A549 (cell line): ENCODE results near the gene PHF2. TPM values are rescaled to one million over a fixed set of nuclear protein-coding genes. Genes with fewer than 3 reads are reported as not detected.

Experiments used
- ATAC-seq, 2 experiments: fragments of 200-7000 bp in 1 of 2; fragments of >200 bp in 1 of 2; cut with Nextera tagmentation in 1 of 2; cut with Tn5 transposase in 1 of 2; 3 replicates each; pipeline versions ENCODE4 v1.8.0 to v1.9.1; 2018 to 2020; ENCODE audit warnings: mild to moderate bottlenecking in 1 of 2, moderate library complexity in 1 of 2
- CTCF ChIA-PET: fragments of 300-600 bp; sonication (Branson Sonifier 250); formaldehyde crosslinking; extraction: SDS; loops from one replicate; lab custom pipeline; 2021; ENCODE audit warnings: antibody characterized with exemption, inconsistent platforms; lab: Yijun Ruan, JAX
- POLR2A ChIA-PET: fragments of 350-600 bp; formaldehyde crosslinking; extraction: SDS; loops from one replicate; lab custom pipeline; 2021; ENCODE audit warnings: antibody characterized with exemption, inconsistent platforms; lab: Yijun Ruan, JAX
- DNase-seq, 2 experiments: peaks; one replicate each; pipeline versions ENCODE4 v3.0.0 to v3.0.0-alpha.2; 2011 to 2016; ENCODE audit warnings: low read depth in 1 of 2, low spot score in 1 of 2
- FAIRE-seq: peaks from 2 replicates; lab custom pipeline; 2011; peaks lifted over from hg19 to GRCh38; lab: Jason Lieb, UNC
- H3K27ac ChIP-seq, 2 experiments: fragments of >200 bp; sonication (Bioruptor Twin); formaldehyde crosslinking; 3 replicates each; pipeline ENCODE4 v1.5.1; 2016 to 2017
- H3K4me1 ChIP-seq: fragments of >200 bp; sonication (Bioruptor Twin); formaldehyde crosslinking; 3 replicates; pipeline ENCODE4 v1.6.1; 2016
- H3K4me2 ChIP-seq: fragments of >200 bp; sonication (Bioruptor Twin); formaldehyde crosslinking; 3 replicates; pipeline ENCODE4 v1.6.1; 2016
- H3K4me3 ChIP-seq: fragments of >200 bp; sonication (Bioruptor Twin); formaldehyde crosslinking; 3 replicates; pipeline ENCODE4 v1.5.1; 2016
- H3K9me3 ChIP-seq: fragments of >200 bp; sonication (Bioruptor Twin); formaldehyde crosslinking; 3 replicates; pipeline ENCODE4 v1.6.1; 2016
- BCL3 ChIP-seq: fragments of >200 bp; sonication (Bioruptor Twin); formaldehyde crosslinking; IDR thresholded peaks from 3 replicates; pipeline ENCODE4 v1.6.1; 2016
- EHMT2 ChIP-seq: fragments of 200-600 bp; sonication (generic); IDR thresholded peaks from 2 replicates; pipeline ENCODE4 v1.6.1; 2016; ENCODE audit warnings: antibody characterized with exemption, low read depth, mild to moderate bottlenecking, moderate library complexity
- ELK1 ChIP-seq: fragments of 150-350 bp; IDR thresholded peaks from 2 replicates; pipeline ENCODE4 v1.6.1; 2014; ENCODE audit warnings: low read depth, mild to moderate bottlenecking, low read length
- FOSL2 ChIP-seq, 2 experiments: fragments of 450-650 bp in 1 of 2; fragments of >200 bp in 1 of 2; sonication (Bioruptor Twin) in 1 of 2; formaldehyde crosslinking; IDR thresholded peaks; 2 replicates each; pipeline versions ENCODE4 v1.5.0 to v1.6.1; 2016 to 2020; ENCODE audit warnings: mild to moderate bottlenecking in 1 of 2, moderate library complexity in 1 of 2
- FOXS1 ChIP-seq: fragments of 250-450 bp; sonication (Bioruptor Pico); IDR thresholded peaks from 2 replicates; pipeline ENCODE4 v1.5.0; 2020; ENCODE audit warnings: mild to moderate bottlenecking, moderate library complexity
- HMGXB4 ChIP-seq: fragments of 250-450 bp; sonication (Bioruptor Pico); IDR thresholded peaks from 2 replicates; pipeline ENCODE4 v1.5.0; 2021; ENCODE audit warnings: mild to moderate bottlenecking, moderate library complexity, borderline replicate concordance
- HOXB13 ChIP-seq: fragments of 250-450 bp; sonication (Bioruptor Pico); IDR thresholded peaks from 2 replicates; pipeline ENCODE4 v1.5.0; 2020; ENCODE audit warnings: low read depth, mild to moderate bottlenecking, moderate library complexity
- JUN ChIP-seq, 2 experiments: fragments of >200 bp; sonication (Bioruptor Twin); formaldehyde crosslinking; IDR thresholded peaks; 2 replicates in 1 of 2; 3 replicates in 1 of 2; pipeline ENCODE4 v1.6.1; 2016 to 2017
- JUNB ChIP-seq: fragments of >200 bp; sonication (Bioruptor Twin); formaldehyde crosslinking; IDR thresholded peaks from 2 replicates; pipeline ENCODE4 v1.6.1; 2016
- KDM1A ChIP-seq: fragments of 200-600 bp; sonication (generic); IDR thresholded peaks from 2 replicates; pipeline ENCODE4 v1.6.1; 2016; ENCODE audit warnings: low read depth, mild to moderate bottlenecking
- MAFK ChIP-seq: fragments of 450-650 bp; IDR thresholded peaks from 2 replicates; pipeline ENCODE4 v1.6.1; 2014; ENCODE audit not compliant: partially characterized antibody
- NFE2L2 ChIP-seq: fragments of 150-350 bp; conservative IDR thresholded peaks from 2 replicates; pipeline ENCODE4 v1.6.1; 2014; ENCODE audit warnings: low read length
- NR3C1 ChIP-seq: fragments of >200 bp; sonication (Bioruptor Twin); formaldehyde crosslinking; IDR thresholded peaks from 3 replicates; pipeline ENCODE4 v1.6.1; 2017
- PHF8 ChIP-seq: fragments of 200-600 bp; sonication (generic); IDR thresholded peaks from 2 replicates; pipeline ENCODE4 v1.6.1; 2016; ENCODE audit warnings: low read depth, mild to moderate bottlenecking, antibody characterized with exemption, moderate library complexity, borderline replicate concordance
- POLR2A ChIP-seq: IDR thresholded peaks from 2 replicates; pipeline ENCODE4 v1.6.1; 2012; ENCODE audit warnings: mild to moderate bottlenecking, low read length
- RARB ChIP-seq: fragments of 250-450 bp; sonication (Bioruptor Pico); IDR thresholded peaks from 2 replicates; pipeline ENCODE4 v1.8.0; 2021; ENCODE audit warnings: mild to moderate bottlenecking, moderate library complexity
- REST ChIP-seq: fragments of 200-600 bp; sonication (generic); IDR thresholded peaks from 2 replicates; pipeline ENCODE4 v1.6.1; 2016; ENCODE audit warnings: antibody characterized with exemption, mild to moderate bottlenecking, moderate library complexity
- SMC3 ChIP-seq: fragments of >200 bp; sonication (Bioruptor Twin); formaldehyde crosslinking; IDR thresholded peaks from 3 replicates; pipeline ENCODE4 v1.6.1; 2018; ENCODE audit warnings: inconsistent platforms
- SREBF2 ChIP-seq: fragments of 450-650 bp; IDR thresholded peaks from 2 replicates; pipeline ENCODE4 v1.6.1; 2014; ENCODE audit warnings: mild to moderate bottlenecking, moderate library complexity
- TP53 ChIP-seq: fragments of 250-450 bp; sonication (Bioruptor Pico); IDR thresholded peaks from 2 replicates; pipeline ENCODE4 v1.5.0; 2021; ENCODE audit warnings: mild to moderate bottlenecking, moderate library complexity
- ZSCAN20 ChIP-seq: fragments of 250-450 bp; sonication (Bioruptor Pico); IDR thresholded peaks from 2 replicates; pipeline ENCODE4 v1.8.0; 2022; ENCODE audit warnings: mild to moderate bottlenecking, moderate library complexity
- WGBS: methylation state at CpG from one replicate; pipeline ENCODE4 v1.1.6; 2017; ENCODE audit errors: missing lambda C conversion rate; 5-methylcytosine and 5-hydroxymethylcytosine counted together
- polyA plus RNA-seq, 4 experiments: library from polyadenylated mRNA; depleted of rRNA in 3 of 4; stranded (reverse); fragments of >200 nt; fragmentation: RNase III in 1 of 4; extraction: RNeasy Plus Mini Kit Qiagen cat#74134 plus additional on column Dnase treatment in 1 of 4; gene quantifications; 2 replicates in 3 of 4; 3 replicates in 1 of 4; pipeline ENCODE4 v1.2.3, GENCODE V29; 2011 to 2017

PHF2 gene
- polyA plus RNA-seq, 2 of the 4 experiments (the other 2 are of a cell fraction) = 9.6 to 12.2 TPM

- TF ChIP-seq ZSCAN20 (CRISPR knock-in tag) (no peak), MAFK (no peak), HMGXB4 (no peak), ELK1 (no peak), NR3C1 (no peak)
- no peaks in the 10 kb centered on the region for H3K4me1 ChIP-seq
- no peak overlapping the region for H3K4me2 ChIP-seq
- no peak for DNase-seq
- ChIA-PET POLR2A (no interaction called here), CTCF (no interaction called here)
- no peak for FAIRE-seq
- H3K27ac ChIP-seq = no peak overlapping the region
- ATAC-seq = no peak
- no peak overlapping the region for H3K4me3 ChIP-seq
- H3K9me3 ChIP-seq = peaks cover 13% of the 10 kb centered on the region
Measured at GRCh38 chr9:93624977-93625376, 48.6 kb downstream of the PHF2 start.

- ChIA-PET CTCF (interaction anchor here (1.8 kb wide), 1 partner anchor 18 kb away, joined by 4 read pairs; no protein-coding TSS in a partner anchor), POLR2A (no interaction called here)
- FAIRE-seq (no peak), ATAC-seq (no peak), DNase-seq (no peak)
- no peaks in the 10 kb centered on the region for H3K4me1 ChIP-seq
- WGBS = 95% methylated on average over 9 of the region's 11 CpGs
- H3K4me3 ChIP-seq = no peak overlapping the region
- TF ChIP-seq NFE2L2 = no peak
- TF ChIP-seq JUNB = no peak
- no peak for TF ChIP-seq FOSL2 (IDR thresholded peaks at IDR 0.05)
- TF ChIP-seq FOSL2 (CRISPR knock-in tag; IDR thresholded peaks at IDR 0.05) = no peak
- no peak for TF ChIP-seq KDM1A
- no peak for TF ChIP-seq TP53 (CRISPR knock-in tag)
- TF ChIP-seq SREBF2 = no peak
- TF ChIP-seq FOXS1 (CRISPR knock-in tag) = no peak
- TF ChIP-seq POLR2A = no peak
- TF ChIP-seq BCL3 = no peak
- no peak for TF ChIP-seq RARB
- no peak for TF ChIP-seq SMC3
- TF ChIP-seq EHMT2 = no peak
- TF ChIP-seq JUN (IDR thresholded peaks at IDR 0.05) = no peak
- TF ChIP-seq HOXB13 = no peak
- TF ChIP-seq REST = no peak
- TF ChIP-seq PHF8 = no peak
- peaks cover 13% of the 10 kb centered on the region for H3K9me3 ChIP-seq
- H3K4me2 ChIP-seq = no peak overlapping the region
- H3K27ac ChIP-seq = no peak overlapping the region
Measured at GRCh38 chr9:93629920-93630319, 53.5 kb downstream of the PHF2 start.
